HT1080 (cell line): ENCODE measurements around the gene MTHFS. TPM values are rescaled to one million over a fixed set of nuclear protein-coding genes. Genes with fewer than 3 reads are reported as not detected.

Experiments
- DNase-seq: peaks from one replicate; pipeline ENCODE4 v3.0.0-alpha.2; 2015; ENCODE audit warnings: low read depth
- small RNA-seq: library from RNA; depleted of rRNA; stranded (forward); fragments of <200 nt; gene quantifications from one replicate; pipeline ENCODE3, GENCODE V24; 2014
- total RNA-seq: library from RNA; depleted of rRNA; stranded (reverse); fragments of >200 nt; shearing (Covaris generic); gene quantifications from 2 replicates; pipeline ENCODE4 v1.2.3, GENCODE V29; 2014; rRNA removed

Gene MTHFS
- total RNA-seq, 1 experiment from 2014 or later, result 41.8 TPM

GRCh38 chr15:79820176-79820575 is 76.6 kb downstream of the MTHFS start:
- DNase-seq, result no peak

GRCh38 chr15:79816571-79816970 is 80.2 kb downstream of the MTHFS start:
- no peak for DNase-seq

GRCh38 chr15:79815468-79815867 is 81.3 kb downstream of the MTHFS start:
- no peak for DNase-seq

- DNase-seq, result no peak
Measured at GRCh38 chr15:79812541-79812940, 84.3 kb downstream of the MTHFS start.

- no peak for DNase-seq
Measured at GRCh38 chr15:79811406-79812405, 85.1 kb downstream of the MTHFS start.

- no peak for DNase-seq
Measured at GRCh38 chr15:79804838-79805237, 92.0 kb downstream of the MTHFS start.

- DNase-seq, result no peak
Measured at GRCh38 chr15:79798311-79798710, 98.5 kb downstream of the MTHFS start.

Small RNA genes within 50 kb of the gene (small RNA-seq; reads per million reads assigned to genes)
- not detected for gene RNU6-667P

Other genes with a start within 250 kb of the MTHFS start
- 6.7 and 7.9 TPM in 2 replicates for gene BCL2A1, start 74.2 kb upstream of the MTHFS start, total RNA-seq
- 133 and 173 TPM in 2 replicates for gene ZFAND6, start 162.7 kb upstream of the MTHFS start, total RNA-seq